ENCODE data around the gene AGGF1.

Gene AGGF1

GRCh38 chr5:77024490-77024889 lies 5.7 kb upstream of the AGGF1 start:
- no peak for TF ChIP-seq CTCF (IDR thresholded peaks at IDR 0.05; ENCODE audit: low read depth, low read length)
- in situ Hi-C loops (cut with HindIII; ENCODE audit: low sequenced_read_pairs) = no loop called here
- DNase-seq (ENCODE audit: low read depth, low spot score) = no peak
- H3K4me3 ChIP-seq (ENCODE audit: low read depth, low read length) = no peak overlapping the region

- no peak overlapping the region for H3K4me3 ChIP-seq (ENCODE audit: low read depth, low read length)
- in situ Hi-C loops (cut with HindIII; ENCODE audit: low sequenced_read_pairs) = no loop called here
- TF ChIP-seq CTCF (IDR thresholded peaks at IDR 0.05; ENCODE audit: low read depth, low read length) = no peak
- DNase-seq (ENCODE audit: low read depth, low spot score) = no peak
These were observed 1.4 kb upstream of the AGGF1 start for GRCh38 chr5:77028631-77029375.

- in situ Hi-C loops (cut with HindIII; ENCODE audit: low sequenced_read_pairs) = no loop called here
- no peak overlapping the region for H3K4me3 ChIP-seq (ENCODE audit: low read depth, low read length)
- TF ChIP-seq CTCF (IDR thresholded peaks at IDR 0.05; ENCODE audit: low read depth, low read length) = no peak
- no peak for DNase-seq (ENCODE audit: low read depth, low spot score)
These were observed 773 bp upstream of the AGGF1 start for GRCh38 chr5:77029376-77029885.

- DNase-seq (ENCODE audit: low read depth, low spot score) = no peak
- no peak for TF ChIP-seq CTCF (IDR thresholded peaks at IDR 0.05; ENCODE audit: low read depth, low read length)
- no peak overlapping the region for H3K4me3 ChIP-seq (ENCODE audit: low read depth, low read length)
- in situ Hi-C loops (cut with HindIII; ENCODE audit: low sequenced_read_pairs) = no loop called here
These were observed 1.7 kb downstream of the AGGF1 start for GRCh38 chr5:77031891-77032290.

GRCh38 chr5:77032635-77033034 lies 2.4 kb downstream of the AGGF1 start:
- TF ChIP-seq CTCF (IDR thresholded peaks at IDR 0.05; ENCODE audit: low read depth, low read length) = no peak
- in situ Hi-C loops (cut with HindIII; ENCODE audit: low sequenced_read_pairs) = no loop called here
- DNase-seq (ENCODE audit: low read depth, low spot score) = no peak
- no peak overlapping the region for H3K4me3 ChIP-seq (ENCODE audit: low read depth, low read length)

- H3K4me3 ChIP-seq (ENCODE audit: low read depth, low read length) = no peak overlapping the region
- TF ChIP-seq CTCF (IDR thresholded peaks at IDR 0.05; ENCODE audit: low read depth, low read length) = no peak
- in situ Hi-C loops (cut with HindIII; ENCODE audit: low sequenced_read_pairs) = no loop called here
- no peak for DNase-seq (ENCODE audit: low read depth, low spot score)
These were observed 3.1 kb downstream of the AGGF1 start for GRCh38 chr5:77033338-77033737.
